ENCODE measurements around the gene FSCN2. TPM values are rescaled to one million over a fixed set of nuclear protein-coding genes. Genes with fewer than 3 reads are reported as not detected.

Gene FSCN2, protein sequence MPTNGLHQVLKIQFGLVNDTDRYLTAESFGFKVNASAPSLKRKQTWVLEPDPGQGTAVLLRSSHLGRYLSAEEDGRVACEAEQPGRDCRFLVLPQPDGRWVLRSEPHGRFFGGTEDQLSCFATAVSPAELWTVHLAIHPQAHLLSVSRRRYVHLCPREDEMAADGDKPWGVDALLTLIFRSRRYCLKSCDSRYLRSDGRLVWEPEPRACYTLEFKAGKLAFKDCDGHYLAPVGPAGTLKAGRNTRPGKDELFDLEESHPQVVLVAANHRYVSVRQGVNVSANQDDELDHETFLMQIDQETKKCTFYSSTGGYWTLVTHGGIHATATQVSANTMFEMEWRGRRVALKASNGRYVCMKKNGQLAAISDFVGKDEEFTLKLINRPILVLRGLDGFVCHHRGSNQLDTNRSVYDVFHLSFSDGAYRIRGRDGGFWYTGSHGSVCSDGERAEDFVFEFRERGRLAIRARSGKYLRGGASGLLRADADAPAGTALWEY
- total RNA-seq: 3.6 TPM
- long read RNA-seq, partial matches to known transcripts: 0 of 2 reads
- long read RNA-seq, other reads (novel, unspliced or antisense): 2 of 2 reads

- DNase-seq (no peak), ATAC-seq (peak; percentile 68)
- no peak within 1 kb of the TSS for H3K4me3 ChIP-seq
- H3K36me3 ChIP-seq: no peaks in the 10 kb centered on the region
- intact Hi-C loops (cut with DNase I): no loop called here
- no peak for TF ChIP-seq CTCF (IDR thresholded peaks at IDR 0.05)
- peaks cover 34% of the 10 kb centered on the region for H3K27me3 ChIP-seq
- peaks cover 9% of the 10 kb centered on the region for H3K4me1 ChIP-seq
- no peak within 1 kb of the TSS for H3K27ac ChIP-seq
- no peaks in the 10 kb centered on the region for H3K9me3 ChIP-seq
These were observed at the start of gene FSCN2 for GRCh38 chr17:81527591-81528383. Gene FSCN2, plus strand, starts transcription at chr17:81528377. Its CDS starts 155 bp downstream, at chr17:81528532.

- peaks cover 15% of the 10 kb centered on the region for H3K4me1 ChIP-seq
- no peak for TF ChIP-seq CTCF (IDR thresholded peaks at IDR 0.05)
- H3K9me3 ChIP-seq: no peaks in the 10 kb centered on the region
- no peaks in the 10 kb centered on the region for H3K27me3 ChIP-seq
- H3K4me3 ChIP-seq: no peak overlapping the region
- DNase-seq (no peak), ATAC-seq (no peak)
- no peak overlapping the region for H3K27ac ChIP-seq
- intact Hi-C loops (cut with DNase I): loop anchor here (5.0 to 10.0 kb wide), 2 partner anchors 77 to 225 kb away; no protein-coding TSS in a partner anchor
- H3K36me3 ChIP-seq: no peaks in the 10 kb centered on the region
These were observed 48.8 kb upstream of the FSCN2 start for GRCh38 chr17:81479175-81480071.

DNA sequence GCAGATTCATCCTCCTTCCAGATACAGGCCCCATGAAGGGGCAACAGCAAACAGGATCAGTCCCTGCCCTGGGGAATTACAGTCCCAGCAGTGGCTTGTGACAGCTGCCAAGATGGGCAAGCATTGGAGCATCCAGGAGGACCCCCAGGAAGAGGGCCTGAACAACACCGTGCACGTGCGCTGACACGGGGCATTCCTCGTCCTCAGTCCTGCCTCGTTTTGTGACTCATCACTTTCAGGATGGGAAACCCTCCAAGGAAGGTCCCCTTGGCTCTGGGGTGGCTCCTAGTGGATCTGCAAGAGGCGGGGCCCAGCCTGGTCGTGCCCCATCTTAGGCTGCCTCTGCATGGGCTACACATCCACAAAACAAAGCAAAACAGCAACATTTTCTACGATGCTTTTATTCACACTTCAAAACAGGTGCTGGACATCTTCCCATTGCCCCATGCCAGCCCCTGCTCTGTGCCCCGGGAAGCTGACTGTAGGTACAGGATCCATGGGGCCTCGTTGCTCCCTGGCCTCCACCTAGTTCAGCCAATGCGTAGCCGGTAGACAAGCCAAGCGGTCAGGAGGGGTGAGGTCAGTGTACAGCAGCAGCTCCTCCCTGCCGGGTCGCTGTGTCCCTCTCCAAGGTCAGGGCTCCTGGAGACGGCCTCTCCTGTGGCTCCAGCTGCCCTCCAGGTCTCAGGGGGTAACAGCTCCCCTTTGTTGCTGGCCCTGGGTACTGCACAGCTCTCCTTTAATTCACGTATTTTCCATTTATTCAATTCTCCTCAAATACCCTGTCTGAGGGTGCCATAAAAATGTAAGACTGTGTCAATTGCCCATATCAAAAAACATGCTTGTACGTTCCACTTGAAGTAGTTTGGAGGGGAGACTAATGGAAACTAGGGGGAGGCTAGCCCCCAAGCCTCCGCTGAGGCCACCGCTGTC, 47.8 kb upstream of the FSCN2 start:
- Histone ChIP-seq H3K4me3 (no peak overlapping the region), H3K27ac (no peak overlapping the region), H3K9me3 (no peaks in the 10 kb centered on the region), H3K4me1 (peaks cover 18% of the 10 kb centered on the region), H3K27me3 (no peaks in the 10 kb centered on the region), H3K36me3 (no peaks in the 10 kb centered on the region)
- intact Hi-C loops (cut with DNase I): loop anchor here (5.0 to 10.0 kb wide), 2 partner anchors 78 to 226 kb away; no protein-coding TSS in a partner anchor
- TF ChIP-seq CTCF (IDR thresholded peaks at IDR 0.05): no peak
- ATAC-seq (no peak), DNase-seq (no peak)

DNA sequence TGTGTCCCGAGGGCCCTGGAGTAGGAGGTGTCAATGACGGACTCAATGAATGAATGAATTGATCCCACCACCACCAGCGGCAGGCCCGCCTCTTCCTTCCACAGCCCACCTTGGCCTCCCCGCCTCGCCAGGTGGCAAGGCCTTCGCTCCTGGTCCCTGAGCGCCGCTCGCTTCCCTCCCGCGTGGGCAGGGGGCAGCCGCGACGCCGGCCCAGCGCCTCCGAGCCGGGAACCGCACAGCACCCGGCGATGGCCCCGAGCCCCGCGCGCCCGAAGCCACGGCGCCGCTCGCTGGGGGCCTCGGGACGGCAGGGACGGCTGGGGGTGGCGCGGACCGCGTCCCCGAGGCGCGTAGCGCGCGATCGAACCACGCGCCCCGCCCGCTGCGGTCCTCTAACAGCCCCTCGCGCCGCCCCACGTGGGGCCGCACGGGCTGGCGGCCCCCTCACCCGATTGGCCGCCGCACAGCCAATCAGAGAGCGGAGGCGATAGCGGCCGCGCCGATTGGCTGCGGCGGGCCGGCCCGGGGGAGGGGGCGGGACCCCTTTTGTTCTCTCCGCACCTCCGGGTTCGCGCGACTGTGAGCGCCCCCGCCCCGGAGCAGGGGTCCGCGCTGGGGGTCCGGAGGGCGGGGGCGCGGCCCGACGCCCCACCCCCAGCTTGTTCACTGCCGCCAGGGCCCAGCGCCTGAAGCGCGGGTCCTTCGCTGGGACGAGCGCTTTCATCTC, 46.9 kb upstream of the FSCN2 start:
- peak; percentile 75 for ATAC-seq
- H3K27ac ChIP-seq: no peak overlapping the region
- intact Hi-C loops (cut with DNase I): loop anchor here (5.0 to 10.0 kb wide), 2 partner anchors 79 to 226 kb away; no protein-coding TSS in a partner anchor

More for the DNA sequence above, 46.9 kb upstream of the FSCN2 start:
- peak; percentile 83 for DNase-seq
- Histone ChIP-seq H3K9me3 (no peaks in the 10 kb centered on the region), H3K27me3 (no peaks in the 10 kb centered on the region), H3K4me1 (peaks cover 18% of the 10 kb centered on the region), H3K4me3 (peak overlapping the region; percentile 49), H3K36me3 (no peaks in the 10 kb centered on the region)
- no peak for TF ChIP-seq CTCF (IDR thresholded peaks at IDR 0.05)
